NCI-H2196 treated with DMSO at 0.1 percent for 48 hours (cell line): ENCODE data around the gene SUCO.
"Not testable (repeated sequence)": the region's sequence is repeated elsewhere in the genome, so short reads cannot be mapped to it uniquely, and the experiment has no call there.

ENCODE experiments used
- DNase-seq: peaks from one replicate; lab custom pipeline; 2025; ENCODE audit not compliant: unreplicated experiment; lab: John Stamatoyannopoulos, UW

The SUCO gene

GRCh38 chr1:172532700-172533512 lies at the start of gene SUCO:
TSS of gene SUCO (plus strand) at chr1:172533150. CDS start at chr1:172533436, 286 bp downstream.
- peak; percentile 97 for DNase-seq

- no peak for DNase-seq
Measured at GRCh38 chr1:172483448-172483847, 49.5 kb upstream of the SUCO start.

- DNase-seq: no peak
Measured at GRCh38 chr1:172484252-172484651, 48.7 kb upstream of the SUCO start.

- DNase-seq: no peak
Measured at GRCh38 chr1:172485626-172486025, 47.3 kb upstream of the SUCO start.

- no peak for DNase-seq
Measured at GRCh38 chr1:172486805-172487454, 46.0 kb upstream of the SUCO start.

GRCh38 chr1:172487550-172487949 lies 45.4 kb upstream of the SUCO start:
- no peak for DNase-seq

- no peak for DNase-seq
Measured at GRCh38 chr1:172488393-172488792, 44.6 kb upstream of the SUCO start.

- no peak for DNase-seq
Measured at GRCh38 chr1:172489847-172490246, 43.1 kb upstream of the SUCO start.

- no peak for DNase-seq
Measured at GRCh38 chr1:172492421-172492820, 40.5 kb upstream of the SUCO start.

- DNase-seq: no peak
Measured at GRCh38 chr1:172494166-172494565, 38.8 kb upstream of the SUCO start.

GRCh38 chr1:172496127-172496526 lies 36.8 kb upstream of the SUCO start:
- DNase-seq: not testable (repeated sequence)

- no peak for DNase-seq
Measured at GRCh38 chr1:172496678-172497077, 36.3 kb upstream of the SUCO start.

GRCh38 chr1:172497230-172497629 lies 35.7 kb upstream of the SUCO start:
- no peak for DNase-seq

- no peak for DNase-seq
Measured at GRCh38 chr1:172498857-172499256, 34.1 kb upstream of the SUCO start.

- DNase-seq: no peak
Measured at GRCh38 chr1:172499636-172500141, 33.3 kb upstream of the SUCO start.

GRCh38 chr1:172500207-172500606 lies 32.7 kb upstream of the SUCO start:
- no peak for DNase-seq

GRCh38 chr1:172507741-172508140 lies 25.2 kb upstream of the SUCO start:
- DNase-seq: no peak

- DNase-seq: no peak
Measured at GRCh38 chr1:172510479-172510878, 22.5 kb upstream of the SUCO start.

- no peak for DNase-seq
Measured at GRCh38 chr1:172512591-172512990, 20.4 kb upstream of the SUCO start.

- no peak for DNase-seq
Measured at GRCh38 chr1:172513479-172513878, 19.5 kb upstream of the SUCO start.

GRCh38 chr1:172514108-172514507 lies 18.8 kb upstream of the SUCO start:
- DNase-seq: no peak

- DNase-seq: no peak
Measured at GRCh38 chr1:172515436-172515835, 17.5 kb upstream of the SUCO start.
